Measurements from ENCODE around the gene GTF2A1. TPM values are rescaled to one million over a fixed set of nuclear protein-coding genes. Genes with fewer than 3 reads are reported as not detected.

The GTF2A1 gene
- total RNA-seq = 10 to 100 TPM; 27.5 to 33.3 (median 29.7) TPM

GRCh38 chr14:81220830-81221578 is at the start of gene GTF2A1:
GTF2A1 (minus strand) TSS chr14:81220959; CDS start chr14:81220518, 441 bp downstream.
- H3K4me1 ChIP-seq = peaks cover 0 to 5% of the 10 kb centered on the region in 2 donors
- no peaks in the 10 kb centered on the region for H3K36me3 ChIP-seq
- intact Hi-C loops (cut with DNase I; ENCODE audit: low total_unique reads) = no loop called here
- H3K27me3 ChIP-seq = no peaks in the 10 kb centered on the region
- H3K4me3 ChIP-seq = peak within 1 kb of the TSS; percentile 80 to 90 (median 81)
- peak; percentile 96 to 98 (median 98) for TF ChIP-seq POLR2AphosphoS5 (IDR thresholded peaks at IDR 0.05)
- TF ChIP-seq POLR2A (IDR thresholded peaks at IDR 0.05) = peak; percentile 30
- TF ChIP-seq CTCF (IDR thresholded peaks at IDR 0.05) = peak in 1 of 3 donors; percentile 22
- peak within 1 kb of the TSS; percentile 99 for H3K27ac ChIP-seq
- peak; percentile 93 to 95 for DNase-seq (ENCODE audit: low spot score in 2 of 2)
- no peaks in the 10 kb centered on the region for H3K9me3 ChIP-seq

GRCh38 chr14:81269979-81270375 is 49.2 kb upstream of the GTF2A1 start:
- Histone ChIP-seq H3K27ac (no peak overlapping the region), H3K27me3 (no peaks in the 10 kb centered on the region), H3K9me3 (no peaks in the 10 kb centered on the region), H3K4me3 (no peak overlapping the region), H3K4me1 (no peaks in the 10 kb centered on the region), H3K36me3 (no peaks in the 10 kb centered on the region)
- TF ChIP-seq CTCF (IDR thresholded peaks at IDR 0.05) = no peak
- no peak for TF ChIP-seq POLR2AphosphoS5 (IDR thresholded peaks at IDR 0.05)
- TF ChIP-seq POLR2A (IDR thresholded peaks at IDR 0.05) = no peak
- DNase-seq (ENCODE audit: low spot score in 2 of 2) = no peak
- intact Hi-C loops (cut with DNase I; ENCODE audit: low total_unique reads) = loop anchor here (5.0 kb wide), 1 partner anchor 177 kb away; no protein-coding TSS in a partner anchor

GRCh38 chr14:81269100-81269978 is 48.6 kb upstream of the GTF2A1 start:
- no peak for TF ChIP-seq POLR2AphosphoS5 (IDR thresholded peaks at IDR 0.05)
- TF ChIP-seq CTCF (IDR thresholded peaks at IDR 0.05) = peak; percentile 85 to 90 (median 90)
- Histone ChIP-seq H3K27ac (no peak overlapping the region), H3K4me1 (no peaks in the 10 kb centered on the region), H3K36me3 (no peaks in the 10 kb centered on the region), H3K4me3 (no peak overlapping the region), H3K9me3 (no peaks in the 10 kb centered on the region), H3K27me3 (no peaks in the 10 kb centered on the region)
- DNase-seq (ENCODE audit: low spot score in 2 of 2) = no peak
- intact Hi-C loops (cut with DNase I; ENCODE audit: low total_unique reads) = no loop called here

GRCh38 chr14:81268016-81268416 is 47.3 kb upstream of the GTF2A1 start:
- intact Hi-C loops (cut with DNase I; ENCODE audit: low total_unique reads) = no loop called here
- H3K4me3 ChIP-seq = no peak overlapping the region
- no peak for DNase-seq (ENCODE audit: low spot score in 2 of 2)
- no peak overlapping the region for H3K27ac ChIP-seq
- H3K4me1 ChIP-seq = no peaks in the 10 kb centered on the region
- H3K27me3 ChIP-seq = no peaks in the 10 kb centered on the region
- TF ChIP-seq CTCF (IDR thresholded peaks at IDR 0.05) = no peak
- H3K36me3 ChIP-seq = no peaks in the 10 kb centered on the region
- H3K9me3 ChIP-seq = no peaks in the 10 kb centered on the region
